Islet of Langerhans (tissue), 1 donor: ENCODE results near the gene MCM5.

Experiments
- FAIRE-seq: peaks from one replicate; lab custom pipeline; 2011; peaks lifted over from hg19 to GRCh38; lab: Jason Lieb, UNC

The MCM5 gene

GRCh38 chr22:35404176-35404575 is 4.2 kb downstream of the MCM5 start:
- FAIRE-seq: no peak

GRCh38 chr22:35406443-35406842 is 6.5 kb downstream of the MCM5 start:
- FAIRE-seq: no peak

DNA sequence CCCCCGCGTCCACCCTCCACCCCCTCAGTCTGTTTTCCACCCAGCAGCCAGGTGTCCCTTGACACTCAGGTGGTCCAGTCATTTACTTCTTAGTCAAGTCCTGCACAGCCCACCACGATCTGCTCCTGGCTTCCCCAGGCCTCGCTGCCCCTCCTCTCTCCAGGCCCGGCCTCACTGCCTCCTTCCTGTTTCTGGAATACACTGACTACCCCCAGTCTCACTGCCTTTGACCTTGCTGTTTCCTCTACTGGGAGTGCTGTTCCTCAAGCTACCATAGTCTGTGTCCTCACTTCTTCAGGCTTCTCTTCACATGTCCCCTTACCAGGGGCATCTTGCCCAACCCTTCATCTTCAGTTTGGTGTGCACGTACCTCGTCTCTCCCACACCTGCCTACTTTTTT is 7.4 kb downstream of the MCM5 start:
- no peak for FAIRE-seq

DNA sequence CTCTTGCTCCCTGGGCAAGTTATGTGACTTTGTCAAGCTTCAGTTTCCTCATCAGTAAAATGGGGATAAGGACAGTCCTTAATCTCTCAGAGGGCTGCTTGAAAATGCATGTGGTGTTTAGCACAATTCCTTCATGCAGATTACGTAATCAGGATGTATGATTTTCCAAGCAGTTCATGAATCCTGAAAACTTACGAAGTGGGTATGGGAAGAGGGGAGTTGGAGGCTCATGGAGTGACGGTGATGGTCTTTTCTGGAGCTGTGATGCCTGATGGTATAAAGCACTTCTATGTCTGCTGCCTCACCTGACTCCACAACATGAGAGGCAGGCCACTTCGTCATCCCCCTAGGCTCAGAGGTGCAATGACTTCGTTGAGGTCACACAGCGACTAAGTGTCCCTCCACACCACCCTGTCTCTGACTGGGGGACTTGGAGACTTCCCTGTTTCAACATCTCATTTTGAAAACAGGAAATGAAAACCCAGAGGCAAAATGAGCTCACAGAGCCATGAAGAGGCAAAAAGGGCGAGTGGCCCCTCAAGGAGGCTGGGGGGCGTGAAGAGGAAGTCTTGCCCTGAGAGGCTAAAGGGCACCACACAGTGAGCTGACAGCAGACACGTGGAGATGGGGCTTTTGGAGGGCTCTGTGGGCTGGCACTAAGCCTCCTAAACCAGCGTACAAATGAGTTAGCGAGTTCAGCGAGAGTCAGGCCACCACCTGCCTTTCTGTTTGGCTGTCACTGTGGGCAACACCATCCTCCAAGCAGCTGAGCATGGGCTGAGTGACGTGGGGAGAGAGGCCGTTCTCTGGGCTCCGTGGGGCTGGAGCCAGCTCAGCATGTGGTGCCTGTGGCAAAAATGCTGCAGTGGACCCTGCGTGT is 10.1 kb downstream of the MCM5 start:
- FAIRE-seq: no peak

- no peak for FAIRE-seq
These were observed 10.7 kb downstream of the MCM5 start for GRCh38 chr22:35410663-35411034.

DNA sequence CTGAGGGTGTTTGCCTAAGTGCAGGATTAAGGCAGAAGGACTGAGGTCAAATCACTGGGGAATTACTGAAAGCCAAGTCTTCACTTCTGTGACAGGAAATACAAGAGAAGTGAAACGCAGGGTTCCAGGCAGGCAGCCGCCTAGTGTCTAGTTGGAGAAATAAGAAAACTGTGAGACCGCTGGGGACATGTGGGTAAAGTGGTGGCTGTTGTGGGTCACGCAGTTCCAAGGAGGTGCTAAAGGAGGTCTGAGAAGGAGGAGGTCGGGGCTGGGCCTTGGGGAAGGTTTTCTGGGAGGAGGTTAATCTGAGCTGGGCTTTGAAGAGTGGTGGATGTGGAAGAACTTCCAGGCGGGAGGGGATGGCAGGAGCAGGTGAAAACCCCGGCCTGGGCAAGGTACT is 11.2 kb downstream of the MCM5 start:
- no peak for FAIRE-seq

DNA sequence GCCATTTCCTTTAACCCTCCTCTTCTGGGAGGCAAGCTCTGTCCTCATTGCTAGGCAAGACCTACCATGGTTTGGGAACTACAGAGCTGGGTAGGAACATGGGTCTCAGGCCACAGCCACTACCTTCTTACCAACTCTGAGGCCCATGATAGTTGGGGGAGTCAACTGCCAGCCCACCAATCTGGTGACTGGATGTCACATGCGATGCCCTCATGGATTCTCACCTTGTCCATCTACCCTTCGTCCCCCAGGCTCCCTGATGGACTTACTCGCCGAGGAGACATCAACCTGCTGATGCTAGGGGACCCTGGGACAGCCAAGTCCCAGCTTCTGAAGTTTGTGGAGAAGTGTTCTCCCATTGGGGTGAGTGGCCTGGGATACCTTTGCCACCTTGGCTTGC is 13.7 kb downstream of the MCM5 start:
- FAIRE-seq: no peak

GRCh38 chr22:35417606-35418005 is 17.7 kb downstream of the MCM5 start:
- FAIRE-seq: no peak

DNA sequence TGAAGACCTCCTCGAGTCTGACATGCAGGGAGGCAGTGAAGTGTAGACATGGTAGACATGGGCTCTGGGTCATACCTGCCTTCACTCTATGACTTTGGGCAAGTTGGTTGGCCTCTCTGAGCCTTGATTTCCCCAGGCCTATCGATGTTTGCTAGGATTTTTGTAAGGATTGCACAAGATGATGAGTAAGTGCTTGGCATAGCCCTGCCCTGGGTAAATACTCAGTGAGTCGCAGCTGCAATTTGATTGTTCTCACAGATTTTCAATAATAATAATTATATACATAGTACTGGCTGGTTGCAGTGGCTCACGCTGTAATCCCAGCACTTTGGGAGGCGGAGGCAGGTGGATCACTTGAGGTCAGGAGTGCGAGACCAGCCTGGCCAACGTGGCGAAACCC is 18.1 kb downstream of the MCM5 start:
- no peak for FAIRE-seq

GRCh38 chr22:35418731-35419130 is 18.8 kb downstream of the MCM5 start:
- no peak for FAIRE-seq

GRCh38 chr22:35419756-35420155 is 19.8 kb downstream of the MCM5 start:
- FAIRE-seq: no peak

- FAIRE-seq: no peak
These were observed 21.2 kb downstream of the MCM5 start for GRCh38 chr22:35421121-35421520.

GRCh38 chr22:35422145-35422544 is 22.2 kb downstream of the MCM5 start:
- no peak for FAIRE-seq

GRCh38 chr22:35422936-35423335 is 23.0 kb downstream of the MCM5 start:
- FAIRE-seq: no peak

GRCh38 chr22:35424081-35424480 is 24.1 kb downstream of the MCM5 start:
- no peak for FAIRE-seq

DNA sequence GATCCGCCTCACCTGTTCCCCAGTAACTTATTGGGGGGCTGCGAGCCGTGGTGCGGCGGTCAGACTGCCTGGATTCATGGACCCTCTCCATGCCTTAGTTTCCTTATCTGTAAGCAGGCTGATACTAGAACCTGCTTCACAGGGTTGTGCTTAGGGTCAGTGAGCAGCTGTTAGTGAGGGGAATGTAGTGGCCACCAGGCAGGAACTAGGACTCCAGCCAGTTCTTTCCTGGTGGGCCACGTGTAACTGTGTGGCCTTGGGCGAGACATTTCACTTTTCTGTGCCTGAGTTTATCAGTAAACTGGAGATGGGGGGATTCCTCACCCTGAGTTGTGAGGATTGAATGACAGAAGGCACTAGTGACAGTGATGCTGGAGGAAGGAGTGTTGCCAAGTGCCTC is 24.8 kb downstream of the MCM5 start:
- FAIRE-seq: no peak

GRCh38 chr22:35425546-35425945 is 25.6 kb downstream of the MCM5 start:
- no peak for FAIRE-seq

DNA sequence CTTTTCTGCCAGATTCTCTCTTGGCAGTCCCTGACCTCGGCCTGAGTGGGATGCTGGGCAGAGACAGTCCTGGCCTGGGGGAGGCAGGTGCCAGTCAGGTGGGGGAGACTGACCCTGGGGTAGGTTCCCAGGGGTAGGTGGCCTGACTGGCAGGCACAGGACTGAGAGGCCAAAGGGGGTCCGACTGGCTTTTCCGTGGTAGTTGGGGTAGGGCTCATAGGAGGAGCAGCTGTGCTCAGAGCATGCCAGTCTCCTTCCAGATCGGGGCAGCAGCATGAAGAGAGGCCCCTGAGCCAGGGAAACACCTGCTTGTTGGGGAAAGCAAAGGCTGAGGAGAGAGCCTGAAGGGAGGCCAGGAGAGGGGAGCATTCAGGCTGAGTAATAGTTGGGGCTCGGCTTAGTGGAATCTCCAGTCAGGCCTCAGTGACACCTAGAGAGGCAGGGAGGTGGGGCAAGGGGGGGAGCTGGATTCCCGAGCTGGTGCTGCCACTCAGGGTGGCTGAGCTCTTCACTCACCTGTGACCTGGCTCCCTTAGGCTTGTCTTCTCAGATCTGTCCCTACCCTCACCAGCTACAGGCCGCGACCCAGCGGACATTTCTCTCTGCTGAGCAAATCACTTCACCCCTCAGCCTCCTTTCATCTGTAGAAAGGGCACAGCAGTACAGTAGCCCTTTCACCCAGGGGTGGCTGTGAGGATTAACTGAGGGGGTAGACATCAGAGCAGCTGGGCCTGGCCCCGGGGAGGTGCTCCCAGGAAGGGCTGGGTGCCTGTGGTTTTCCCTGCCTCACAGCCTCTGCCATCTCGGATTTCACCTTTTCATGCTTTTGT is 26.2 kb downstream of the MCM5 start:
- FAIRE-seq: no peak

- FAIRE-seq: no peak
These were observed 26.8 kb downstream of the MCM5 start for GRCh38 chr22:35426801-35427140.

GRCh38 chr22:35430897-35431322 is 31.0 kb downstream of the MCM5 start:
- no peak for FAIRE-seq

DNA sequence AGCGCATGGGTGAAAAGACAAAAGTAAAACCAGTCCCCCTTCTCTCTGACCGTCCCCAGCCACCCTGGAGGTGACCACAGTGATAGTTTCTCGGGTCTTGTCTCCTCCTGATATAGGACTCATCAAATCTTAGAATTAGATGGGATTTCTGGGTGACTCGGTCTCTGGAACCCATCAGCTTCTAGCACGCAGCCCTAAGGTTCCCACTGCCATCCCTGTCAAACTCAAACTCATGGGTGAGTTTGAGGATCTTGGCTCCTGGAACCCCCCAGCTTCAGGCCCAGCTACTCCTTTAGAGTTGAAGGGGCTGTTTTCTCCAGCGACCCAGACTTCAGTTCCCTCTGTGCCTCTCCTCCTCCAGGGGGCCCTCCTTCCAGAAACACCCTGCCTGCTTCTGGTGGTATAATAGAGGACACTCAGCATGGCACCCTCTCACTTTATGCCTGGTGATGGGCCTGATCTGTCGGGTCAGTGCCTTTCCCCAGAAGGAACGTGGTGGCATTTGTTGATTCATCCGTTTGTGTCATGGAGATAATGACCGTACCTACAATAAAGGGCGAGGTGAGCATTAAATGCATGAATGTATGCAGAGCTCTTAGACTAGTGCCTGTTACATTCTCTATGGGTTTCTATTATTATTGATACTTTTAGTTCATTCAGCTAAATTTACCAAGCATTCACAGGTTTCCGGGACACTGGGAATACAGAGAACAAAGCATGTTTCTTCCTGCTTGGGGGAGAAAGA is 31.7 kb downstream of the MCM5 start:
- no peak for FAIRE-seq

- no peak for FAIRE-seq
These were observed 32.4 kb downstream of the MCM5 start for GRCh38 chr22:35432228-35432905.
